ENCODE data around the gene AKAP8L. TPM values are rescaled to one million over a fixed set of nuclear protein-coding genes. Genes with fewer than 3 reads are reported as not detected.
"Not testable (repeated sequence)": the region's sequence is repeated elsewhere in the genome, so short reads cannot be mapped to it uniquely, and the experiment has no call there.

The AKAP8L gene
- total and polyA plus RNA-seq, 12 donors, result 45.2 to 140 (median 63.1) TPM

DNA sequence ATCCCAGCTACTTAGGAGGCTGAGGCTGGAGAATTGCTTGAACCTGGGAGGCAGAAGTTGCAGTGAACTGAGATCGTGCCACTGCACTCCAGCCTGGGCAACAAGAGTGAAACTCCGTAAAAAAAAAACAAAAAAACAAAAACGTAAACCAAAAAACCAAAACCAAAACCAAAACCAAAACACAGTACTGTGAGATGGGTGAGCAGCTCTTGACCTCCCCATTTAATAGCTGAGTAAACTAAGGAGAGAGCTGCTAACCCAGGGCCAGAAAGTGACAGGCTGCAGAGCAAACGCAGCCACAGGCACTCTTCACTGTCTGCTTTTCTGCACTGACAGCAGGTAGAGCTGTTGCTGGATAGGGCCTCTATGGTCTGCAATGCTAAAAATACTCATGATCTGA is 58.8 kb downstream of the AKAP8L start:
- ATAC-seq; H3K4me3 ChIP-seq; H3K9me3 ChIP-seq; intact Hi-C loops (cut with DNase I); H3K27ac ChIP-seq; H3K27me3 ChIP-seq; DNase-seq: not testable (repeated sequence)
- peaks cover 0 to 83% (median 58%) of the 10 kb centered on the region in 9 donors for H3K36me3 ChIP-seq
- peaks cover 0 to 11% (median under 1%) of the 10 kb centered on the region in 9 donors for H3K4me1 ChIP-seq
- WGBS, 2 donors, result 79 to 82% methylated on average over 4 of the region's 4 CpGs

DNA sequence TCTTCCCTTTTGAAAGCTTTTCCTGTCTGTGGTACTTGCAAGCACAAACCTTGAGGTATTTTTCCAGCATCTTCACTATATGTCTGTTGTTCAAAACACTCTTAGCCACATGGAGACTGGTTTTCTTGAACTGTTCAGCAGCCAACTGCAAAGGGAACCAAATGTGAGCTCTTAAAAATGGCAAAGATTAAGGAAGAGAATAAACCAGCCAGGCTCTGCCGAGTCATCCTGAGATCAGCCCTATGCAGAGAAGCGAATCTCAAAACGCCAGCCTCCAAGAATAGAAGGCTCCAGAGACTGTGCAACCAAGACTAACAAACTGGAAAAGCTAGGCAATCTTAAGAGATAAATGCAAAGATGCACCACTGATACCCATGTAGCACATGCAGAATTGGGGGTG is 59.9 kb downstream of the AKAP8L start:
- no peak for DNase-seq
- no peak for ATAC-seq

DNA sequence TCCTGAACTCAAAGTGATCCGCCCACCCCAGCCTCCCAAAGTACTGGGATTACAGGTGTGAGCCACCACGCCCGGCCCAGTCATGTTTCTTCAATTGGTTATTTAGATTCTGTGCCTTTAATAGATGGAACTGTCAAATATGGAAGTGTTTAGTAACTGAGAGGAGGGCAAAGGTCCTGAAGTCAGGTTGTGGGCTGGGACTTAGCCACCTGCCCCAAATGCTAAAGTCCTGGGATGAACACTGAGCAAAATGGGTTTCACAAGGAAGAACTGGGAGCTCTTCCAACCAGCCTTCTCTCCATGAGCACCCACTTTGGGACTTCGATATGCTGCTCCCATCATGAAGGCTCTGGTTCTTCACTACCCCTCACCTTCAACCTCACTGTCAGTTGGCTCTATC is 60.9 kb downstream of the AKAP8L start:
- Histone ChIP-seq H3K27ac (no peak overlapping the region), H3K36me3 (peaks cover 0 to 94% (median 59%) of the 10 kb centered on the region in 9 donors)

More for the DNA sequence above, 59.9 kb downstream of the AKAP8L start:
- Histone ChIP-seq H3K4me1 (peaks cover 0 to 12% (median 0%) of the 10 kb centered on the region in 9 donors), H3K4me3 (no peak overlapping the region), H3K27ac (no peak overlapping the region), H3K36me3 (peaks cover 0 to 84% (median 59%) of the 10 kb centered on the region in 9 donors), H3K9me3 (no peaks in the 10 kb centered on the region), H3K27me3 (no peaks in the 10 kb centered on the region)
- intact Hi-C loops (cut with DNase I), result no loop called here
- TF ChIP-seq, protein P1, sequence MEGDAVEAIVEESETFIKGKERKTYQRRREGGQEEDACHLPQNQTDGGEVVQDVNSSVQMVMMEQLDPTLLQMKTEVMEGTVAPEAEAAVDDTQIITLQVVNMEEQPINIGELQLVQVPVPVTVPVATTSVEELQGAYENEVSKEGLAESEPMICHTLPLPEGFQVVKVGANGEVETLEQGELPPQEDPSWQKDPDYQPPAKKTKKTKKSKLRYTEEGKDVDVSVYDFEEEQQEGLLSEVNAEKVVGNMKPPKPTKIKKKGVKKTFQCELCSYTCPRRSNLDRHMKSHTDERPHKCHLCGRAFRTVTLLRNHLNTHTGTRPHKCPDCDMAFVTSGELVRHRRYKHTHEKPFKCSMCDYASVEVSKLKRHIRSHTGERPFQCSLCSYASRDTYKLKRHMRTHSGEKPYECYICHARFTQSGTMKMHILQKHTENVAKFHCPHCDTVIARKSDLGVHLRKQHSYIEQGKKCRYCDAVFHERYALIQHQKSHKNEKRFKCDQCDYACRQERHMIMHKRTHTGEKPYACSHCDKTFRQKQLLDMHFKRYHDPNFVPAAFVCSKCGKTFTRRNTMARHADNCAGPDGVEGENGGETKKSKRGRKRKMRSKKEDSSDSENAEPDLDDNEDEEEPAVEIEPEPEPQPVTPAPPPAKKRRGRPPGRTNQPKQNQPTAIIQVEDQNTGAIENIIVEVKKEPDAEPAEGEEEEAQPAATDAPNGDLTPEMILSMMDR (IDR thresholded peaks at IDR 0.05), result no peak
- 85 to 86% methylated on average over 3 of the region's 3 CpGs for WGBS, 2 donors

DNA sequence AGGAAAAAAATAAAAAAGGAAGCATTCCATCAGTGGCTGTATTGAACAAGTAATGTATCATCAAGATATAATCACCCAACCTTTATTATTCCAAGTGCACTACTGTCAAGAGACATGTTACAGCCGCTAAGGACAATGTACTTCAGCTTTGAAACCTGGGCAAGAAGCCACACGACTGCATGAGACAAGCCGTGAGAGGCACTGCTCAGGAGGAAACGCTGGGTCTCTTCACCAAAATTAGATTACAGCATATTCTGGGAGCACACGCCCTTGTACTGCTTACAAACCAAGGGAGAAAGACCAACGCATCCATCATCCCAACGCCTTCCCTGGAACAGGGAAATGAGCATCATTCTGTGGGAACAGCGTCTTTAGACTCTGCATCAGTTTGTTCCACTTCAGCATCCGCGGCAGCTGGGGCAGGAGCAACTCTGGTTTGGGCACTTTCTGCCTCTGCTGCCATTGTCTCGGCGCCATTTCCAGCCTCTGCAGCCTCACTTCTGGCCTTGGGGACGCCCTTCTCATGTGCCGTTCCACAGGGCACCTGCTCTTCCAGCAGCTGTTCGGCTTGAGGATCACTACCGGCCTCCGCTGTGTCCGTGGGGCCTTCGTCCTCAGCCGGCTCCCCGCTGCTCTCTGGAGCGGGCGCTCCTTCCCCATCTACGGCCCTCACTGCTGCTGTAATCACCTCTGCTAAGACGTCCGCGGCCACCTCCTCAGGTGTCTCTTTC is 64.1 kb downstream of the AKAP8L start:
- no peak overlapping the region for H3K4me3 ChIP-seq
- H3K36me3 ChIP-seq, result peaks cover 0 to 84% (median 54%) of the 10 kb centered on the region in 9 donors
- H3K9me3 ChIP-seq, result no peaks in the 10 kb centered on the region
- peak in 7 of 8 donors; percentile 41 to 75 (median 61) for ATAC-seq
- no peaks in the 10 kb centered on the region for H3K27me3 ChIP-seq
- intact Hi-C loops (cut with DNase I), result no loop called here
- TF ChIP-seq, protein P1 (IDR thresholded peaks at IDR 0.05), result no peak
- peak overlapping the region in 1 of 10 donors; percentile 25 for H3K27ac ChIP-seq
- DNase-seq, result no peak
- peaks cover 0 to 8% (median 0%) of the 10 kb centered on the region in 9 donors for H3K4me1 ChIP-seq
- 73 to 77% methylated on average over 27 of the region's 27 CpGs for WGBS, 2 donors

More for the DNA sequence above, 60.9 kb downstream of the AKAP8L start:
- Histone ChIP-seq H3K9me3 (no peaks in the 10 kb centered on the region), H3K4me3 (no peak overlapping the region), H3K4me1 (peaks cover 0 to 11% (median 0%) of the 10 kb centered on the region in 9 donors), H3K27me3 (no peaks in the 10 kb centered on the region)
- TF ChIP-seq, protein P1 (IDR thresholded peaks at IDR 0.05), result no peak
- DNase-seq (no peak), ATAC-seq (no peak)
- intact Hi-C loops (cut with DNase I), result no loop called here
- 98 to 99% methylated on average over 4 of the region's 4 CpGs for WGBS, 2 donors

DNA sequence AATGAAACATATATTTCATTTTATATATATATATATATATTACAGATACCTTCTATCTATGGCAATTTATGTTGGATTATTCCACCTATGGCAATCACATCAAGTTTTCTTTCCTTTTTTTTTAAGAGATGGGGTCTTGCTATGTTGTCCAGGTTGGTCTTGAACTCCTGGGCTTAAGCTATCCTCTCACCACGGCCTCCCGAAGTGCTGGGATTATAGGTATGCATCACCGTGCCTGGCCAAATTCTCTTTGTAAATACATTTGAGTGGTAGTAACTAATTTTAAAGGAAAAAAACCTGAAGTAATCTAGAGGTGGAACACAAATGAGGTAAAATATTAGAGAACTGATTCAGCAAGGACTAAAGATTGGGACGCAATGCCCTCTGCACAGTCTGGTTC is 64.9 kb downstream of the AKAP8L start:
- no peak overlapping the region for H3K4me3 ChIP-seq
- intact Hi-C loops (cut with DNase I), result no loop called here
- no peak for DNase-seq
- peaks cover 0 to 76% (median 50%) of the 10 kb centered on the region in 9 donors for H3K36me3 ChIP-seq
- no peaks in the 10 kb centered on the region for H3K9me3 ChIP-seq
- 46 to 90% methylated on average over 4 of the region's 4 CpGs for WGBS, 2 donors
- ATAC-seq, result no peak
- peaks cover 0 to 8% (median 0%) of the 10 kb centered on the region in 9 donors for H3K4me1 ChIP-seq
- TF ChIP-seq, protein P1 (IDR thresholded peaks at IDR 0.05), result no peak
- no peak overlapping the region for H3K27ac ChIP-seq
- no peaks in the 10 kb centered on the region for H3K27me3 ChIP-seq

DNA sequence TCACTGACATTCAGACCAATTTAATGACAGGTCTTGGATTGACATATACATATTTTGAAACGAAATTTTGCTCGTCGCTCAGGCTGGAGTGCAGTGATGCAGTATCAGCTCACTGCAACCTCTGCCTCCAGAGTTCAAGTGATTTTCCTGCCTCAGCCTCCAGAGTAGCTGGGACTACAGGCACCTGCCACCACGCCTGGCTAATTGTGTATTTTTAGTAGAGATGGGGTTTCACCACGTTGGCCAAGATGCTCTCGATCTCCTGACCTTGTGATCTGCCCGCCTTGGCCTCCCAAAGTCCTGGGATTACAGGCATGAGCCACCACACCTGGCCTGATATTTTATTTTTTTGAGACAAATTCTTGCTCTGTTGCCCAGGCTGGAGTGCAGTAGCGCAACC is 66.3 kb downstream of the AKAP8L start:
- H3K4me1 ChIP-seq; H3K4me3 ChIP-seq; ATAC-seq; DNase-seq; H3K27me3 ChIP-seq; H3K27ac ChIP-seq; H3K9me3 ChIP-seq; intact Hi-C loops (cut with DNase I): not testable (repeated sequence)
- H3K36me3 ChIP-seq, result peaks cover 0 to 62% (median 37%) of the 10 kb centered on the region in 9 donors
- 88 to 91% methylated on average over 8 of the region's 8 CpGs for WGBS, 2 donors

DNA sequence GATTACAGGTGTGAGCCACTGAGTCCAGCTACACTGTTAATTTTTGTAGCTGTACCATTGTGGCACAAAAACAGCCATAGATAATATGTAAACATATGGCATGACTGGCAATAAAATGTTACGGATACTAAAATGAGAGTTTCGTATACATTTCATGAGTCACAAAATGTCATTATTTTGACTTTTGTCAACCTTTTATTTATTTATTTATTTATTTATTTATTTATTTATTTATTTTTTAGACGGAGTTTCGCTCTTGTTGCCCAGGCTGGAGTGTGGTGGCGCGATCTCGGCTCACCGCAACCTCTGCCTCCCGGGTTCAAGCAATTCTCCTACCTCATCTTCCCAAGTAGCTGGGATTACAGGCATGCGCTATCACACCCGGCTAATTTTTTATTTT is 77.5 kb downstream of the AKAP8L start:
- Histone ChIP-seq H3K36me3 (peaks cover 0 to 40% (median 0%) of the 10 kb centered on the region in 9 donors), H3K4me1 (peaks cover 0 to 16% (median 6%) of the 10 kb centered on the region in 9 donors)
- DNase-seq; ATAC-seq; H3K27me3 ChIP-seq; H3K4me3 ChIP-seq; H3K9me3 ChIP-seq; intact Hi-C loops (cut with DNase I); H3K27ac ChIP-seq: not testable (repeated sequence)
- WGBS, 2 donors, result 98% methylated on average over 11 of the region's 11 CpGs

All from heart right ventricle (tissue), 16 donors.